HEK293T (cell line): ENCODE results near the gene RAB31.

Experiments
- ARNT ChIP-seq: fragments of 450-650 bp; IDR thresholded peaks from 2 replicates; pipeline ENCODE4 v1.6.1; 2017; ENCODE audit warnings: mild to moderate bottlenecking
- BHLHE40 ChIP-seq: fragments of 450-650 bp; IDR thresholded peaks from 2 replicates; pipeline ENCODE4 v1.6.1; 2016; ENCODE audit warnings: mild to moderate bottlenecking, moderate library complexity, borderline replicate concordance
- CTBP1 ChIP-seq: fragments of 450-650 bp; IDR thresholded peaks from 2 replicates; pipeline ENCODE4 v1.6.1; 2016; ENCODE audit warnings: borderline replicate concordance
- FOXA1 ChIP-seq: fragments of 450-650 bp; IDR thresholded peaks from 2 replicates; pipeline ENCODE4 v1.6.1; 2016; ENCODE audit warnings: mild to moderate bottlenecking
- FOXM1 ChIP-seq: fragments of 450-650 bp; IDR thresholded peaks from 2 replicates; pipeline ENCODE4 v1.6.1; 2017; ENCODE audit warnings: mild to moderate bottlenecking, borderline replicate concordance
- L3MBTL2 ChIP-seq: fragments of 450-650 bp; conservative IDR thresholded peaks from 2 replicates; pipeline ENCODE4 v1.6.1; 2016; ENCODE audit warnings: mild to moderate bottlenecking
- NFRKB ChIP-seq: fragments of 450-650 bp; IDR thresholded peaks from 2 replicates; pipeline ENCODE4 v1.6.1; 2016; ENCODE audit warnings: mild to moderate bottlenecking, moderate library complexity
- SP1 ChIP-seq: fragments of 450-650 bp; IDR thresholded peaks from 2 replicates; pipeline ENCODE4 v1.6.1; 2017
- SUZ12 ChIP-seq: fragments of 450-650 bp; IDR thresholded peaks from 2 replicates; pipeline ENCODE4 v1.6.1; 2016; ENCODE audit warnings: mild to moderate bottlenecking
- TARDBP ChIP-seq: fragments of 450-650 bp; IDR thresholded peaks from 2 replicates; pipeline ENCODE4 v1.6.1; 2016
- ZNF384 ChIP-seq: fragments of 450-650 bp; IDR thresholded peaks from 2 replicates; pipeline ENCODE4 v1.6.1; 2016
- TF ChIP-seq, protein P1 (sequence below): fragments of 450-650 bp; IDR thresholded peaks from 2 replicates; pipeline ENCODE4 v1.6.1; 2016

DNA sequence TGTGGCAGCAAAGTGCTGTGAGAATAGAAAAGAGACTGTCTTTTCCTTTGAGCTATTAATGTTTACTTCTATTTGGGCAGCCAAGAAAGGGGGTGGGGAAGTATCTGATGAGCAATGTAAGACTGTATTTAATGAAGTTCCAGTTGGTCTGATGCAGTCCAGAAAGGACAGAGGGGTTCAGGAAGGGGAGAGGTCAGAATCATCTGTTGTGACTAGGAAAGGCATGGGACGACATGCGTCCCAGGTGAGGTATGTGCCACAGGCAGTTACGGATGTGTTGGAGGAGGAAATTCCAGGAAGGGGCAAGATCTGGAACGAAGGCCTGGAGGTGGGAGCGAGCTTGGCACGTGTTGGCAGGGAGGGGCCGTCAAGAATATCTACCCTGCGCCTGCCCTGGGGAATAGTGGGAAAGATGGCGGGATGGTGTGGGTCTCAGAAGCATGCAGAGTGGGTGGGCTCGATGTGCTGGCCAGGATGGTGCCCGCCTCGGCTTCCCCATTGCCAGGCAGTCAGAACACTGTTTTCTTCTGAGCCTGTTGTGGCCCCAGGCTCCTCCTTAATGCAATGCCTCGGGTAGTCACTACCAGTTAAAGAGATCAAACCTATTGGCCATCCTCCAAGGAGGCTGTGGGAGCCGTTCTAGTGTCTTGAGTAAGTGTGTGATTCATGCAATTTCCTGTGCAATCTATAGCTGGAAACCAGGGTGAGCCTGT, 119.8 kb downstream of the RAB31 start:
- no peak for TF ChIP-seq L3MBTL2
- no peak for TF ChIP-seq CTBP1
- TF ChIP-seq TARDBP, result no peak
- no peak for TF ChIP-seq ZNF384
- TF ChIP-seq ARNT, result no peak
- TF ChIP-seq SUZ12, result no peak
- TF ChIP-seq BHLHE40, result no peak
- TF ChIP-seq NFRKB, result no peak
- no peak for TF ChIP-seq SP1
- no peak for TF ChIP-seq FOXM1
- TF ChIP-seq FOXA1, result no peak
- TF ChIP-seq, protein P1, sequence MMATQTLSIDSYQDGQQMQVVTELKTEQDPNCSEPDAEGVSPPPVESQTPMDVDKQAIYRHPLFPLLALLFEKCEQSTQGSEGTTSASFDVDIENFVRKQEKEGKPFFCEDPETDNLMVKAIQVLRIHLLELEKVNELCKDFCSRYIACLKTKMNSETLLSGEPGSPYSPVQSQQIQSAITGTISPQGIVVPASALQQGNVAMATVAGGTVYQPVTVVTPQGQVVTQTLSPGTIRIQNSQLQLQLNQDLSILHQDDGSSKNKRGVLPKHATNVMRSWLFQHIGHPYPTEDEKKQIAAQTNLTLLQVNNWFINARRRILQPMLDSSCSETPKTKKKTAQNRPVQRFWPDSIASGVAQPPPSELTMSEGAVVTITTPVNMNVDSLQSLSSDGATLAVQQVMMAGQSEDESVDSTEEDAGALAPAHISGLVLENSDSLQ, result no peak
